Activated naive CD8-positive, alpha-beta T cell treated with anti-CD3 and anti-CD28 coated beads for 36 hours (primary cell): ENCODE results near the gene WDR83. TPM values are rescaled to one million over a fixed set of nuclear protein-coding genes. Genes with fewer than 3 reads are reported as not detected.

Experiments
- total RNA-seq, 2 experiments: library from RNA; stranded (reverse); gene quantifications; one replicate each; pipeline ENCODE4 v1.2.3, GENCODE V29; 2021

WDR83 gene
- total RNA-seq, 2 experiments from 2014 or later: 25.7 to 26.8 TPM

Other genes with a start within 250 kb of the WDR83 start
- 1 to 10 TPM; 2.7 to 3.6 TPM for gene ZNF443, start 225.8 kb upstream of the WDR83 start, total RNA-seq
- 1 to 10 TPM; 1.7 to 1.8 TPM for gene ZNF709, start 182.0 kb upstream of the WDR83 start, total RNA-seq
- gene ZNF564, start 115.3 kb upstream of the WDR83 start, total RNA-seq: 1 to 10 TPM; 6.0 to 6.4 TPM
- gene ZNF490, start 56.0 kb upstream of the WDR83 start, total RNA-seq: 1 to 10 TPM; 7.7 to 9.2 TPM
- gene ZNF791, start 55.9 kb upstream of the WDR83 start, total RNA-seq: 10 to 100 TPM; 14.6 to 15.1 TPM
- gene MAN2B1, start 65 bp upstream of the WDR83 start, total RNA-seq: 100 to 1,000 TPM; 111 to 122 TPM
- 10 to 100 TPM; 92.9 to 99.9 TPM for gene DHPS, start 15.1 kb downstream of the WDR83 start, total RNA-seq
- gene GNG14, start 21.2 kb downstream of the WDR83 start, total RNA-seq: not detected
- 10 to 100 TPM; 13.1 to 13.4 TPM for gene FBXW9, start 29.8 kb downstream of the WDR83 start, total RNA-seq
- gene TNPO2, start 57.1 kb downstream of the WDR83 start, total RNA-seq: 100 to 1,000 TPM; 125 to 134 TPM
- 100 to 1,000 TPM; 223 to 230 TPM for gene TRIR, start 67.9 kb downstream of the WDR83 start, total RNA-seq
- 10 to 100 TPM; 78.3 to 80.2 TPM for gene GET3, start 70.7 kb downstream of the WDR83 start, total RNA-seq
- gene BEST2, start 85.0 kb downstream of the WDR83 start, total RNA-seq: not detected
- 10 to 100 TPM; 13.0 to 13.8 TPM for gene HOOK2, start 108.7 kb downstream of the WDR83 start, total RNA-seq
- gene JUNB, start 124.7 kb downstream of the WDR83 start, total RNA-seq: 100 to 1,000 TPM; 171 to 175 TPM
- gene PRDX2, start 135.0 kb downstream of the WDR83 start, total RNA-seq: 100 to 1,000 TPM; 238 to 241 TPM
- 10 to 100 TPM; 25.3 to 30.5 TPM for gene THSD8, start 135.3 kb downstream of the WDR83 start, total RNA-seq
- 10 to 100 TPM; 46.1 to 55.5 TPM for gene RNASEH2A, start 139.8 kb downstream of the WDR83 start, total RNA-seq
- not detected for gene RTBDN, start 167.8 kb downstream of the WDR83 start, total RNA-seq
- gene MAST1, start 171.7 kb downstream of the WDR83 start, total RNA-seq: 1 to 10 TPM; 1.2 to 2.0 TPM
- gene DNASE2, start 214.6 kb downstream of the WDR83 start, total RNA-seq: 10 to 100 TPM; 21.5 to 22.2 TPM
- gene KLF1, start 220.4 kb downstream of the WDR83 start, total RNA-seq: under 1 TPM; 0.34 to 0.39 TPM
- 10 to 100 TPM; 41.2 to 42.5 TPM for gene GCDH, start 224.4 kb downstream of the WDR83 start, total RNA-seq